HG03565 (cell line): ENCODE measurements around the gene ATCAY.
"Not testable (repeated sequence)": the region's sequence is repeated elsewhere in the genome, so short reads cannot be mapped to it uniquely, and the experiment has no call there.

ENCODE experiments used
- ATAC-seq: cut with Tn5 transposase; IDR thresholded peaks from one replicate; pipeline ENCODE4 v1.9.1; 2021; ENCODE audit warnings: mild to moderate bottlenecking, moderate library complexity; ENCODE audit not compliant: unreplicated experiment

The ATCAY gene

GRCh38 chr19:3945838-3946237 lies 65.4 kb downstream of the ATCAY start:
- ATAC-seq = no peak

GRCh38 chr19:3947316-3947933 lies 66.9 kb downstream of the ATCAY start:
- not testable (repeated sequence) for ATAC-seq

GRCh38 chr19:3949294-3949693 lies 68.8 kb downstream of the ATCAY start:
- no peak for ATAC-seq

GRCh38 chr19:3949997-3950859 lies 69.7 kb downstream of the ATCAY start:
- ATAC-seq = no peak

- ATAC-seq = no peak
Observed at GRCh38 chr19:3950871-3951861, 70.7 kb downstream of the ATCAY start.

- ATAC-seq = not testable (repeated sequence)
Observed at GRCh38 chr19:3952755-3953276, 72.3 kb downstream of the ATCAY start.

GRCh38 chr19:3954107-3954506 lies 73.6 kb downstream of the ATCAY start:
- no peak for ATAC-seq

- ATAC-seq = not testable (repeated sequence)
Observed at GRCh38 chr19:3955276-3955675, 74.8 kb downstream of the ATCAY start.

GRCh38 chr19:3955688-3956087 lies 75.2 kb downstream of the ATCAY start:
- no peak for ATAC-seq

- no peak for ATAC-seq
Observed at GRCh38 chr19:3958836-3959765, 78.6 kb downstream of the ATCAY start.

- ATAC-seq = no peak
Observed at GRCh38 chr19:3959766-3960131, 79.3 kb downstream of the ATCAY start.

- ATAC-seq = no peak
Observed at GRCh38 chr19:3961007-3961406, 80.5 kb downstream of the ATCAY start.

GRCh38 chr19:3963458-3964255 lies 83.2 kb downstream of the ATCAY start:
- no peak for ATAC-seq

GRCh38 chr19:3964256-3965194 lies 84.0 kb downstream of the ATCAY start:
- ATAC-seq = no peak

- ATAC-seq = no peak
Observed at GRCh38 chr19:3966051-3967017, 85.8 kb downstream of the ATCAY start.

GRCh38 chr19:3967983-3968382 lies 87.5 kb downstream of the ATCAY start:
- ATAC-seq = not testable (repeated sequence)
